SH-SY5Y (cell line): Measurements from ENCODE around the gene TANGO2.

ENCODE experiments used
- GATA2 ChIP-seq: IDR thresholded peaks from 2 replicates; pipeline ENCODE4 v1.6.1; 2011; ENCODE audit warnings: mild to moderate bottlenecking, low read depth, low read length
- GATA3 ChIP-seq: IDR thresholded peaks from 2 replicates; pipeline ENCODE4 v1.6.1; 2011; ENCODE audit warnings: low read depth, mild to moderate bottlenecking, low read length, moderate library complexity

DNA sequence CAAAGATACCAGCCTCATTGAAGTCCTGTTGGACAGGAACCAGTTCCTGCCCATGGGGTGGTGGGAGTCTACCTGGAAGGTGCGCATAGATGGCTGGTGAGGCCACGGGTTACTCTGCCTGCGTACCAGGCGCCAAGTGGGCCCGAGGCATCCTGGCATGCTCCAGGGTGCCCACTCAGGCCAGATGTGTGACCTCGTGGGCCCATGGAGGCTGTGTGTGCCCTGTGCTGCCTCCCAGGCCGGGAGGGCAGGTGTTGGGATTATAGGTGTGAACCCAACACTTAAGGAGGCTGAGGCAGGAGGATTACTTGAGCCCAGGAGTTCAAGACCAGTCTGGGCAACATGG lies 23.1 kb downstream of the TANGO2 start:
- TF ChIP-seq GATA2: no peak
- TF ChIP-seq GATA3: no peak
